Neural cell (in vitro differentiated cells): Measurements from ENCODE around the gene SERPINI1. TPM values are rescaled to one million over a fixed set of nuclear protein-coding genes. Genes with fewer than 3 reads are reported as not detected.

ENCODE experiments used
- H2AFZ ChIP-seq: fragments of 200-600, 300-800 bp; sonication (generic), shearing (Covaris generic); 2 replicates; pipeline ENCODE4 v1.6.0; 2014; ENCODE audit warnings: low read depth, mild to moderate bottlenecking, antibody characterized with exemption, low read length, moderate library complexity
- H3F3A ChIP-seq: fragments of 200-600 bp; shearing (Covaris generic); 2 replicates; pipeline ENCODE4 v1.6.1; 2016; ENCODE audit warnings: mild to moderate bottlenecking, moderate library complexity, mixed read lengths, antibody characterized with exemption, low read length; ENCODE audit not compliant: insufficient read depth, poor library complexity, severe bottlenecking
- H3K27ac ChIP-seq: fragments of 200-600, 300-800 bp; sonication (generic), shearing (Covaris generic); 2 replicates; pipeline ENCODE4 v1.5.1; 2014; ENCODE audit warnings: mild to moderate bottlenecking, low read length, moderate library complexity
- H3K27me3 ChIP-seq: fragments of 300-800, 200-600 bp; sonication (generic), shearing (Covaris generic); 2 replicates; pipeline ENCODE4 v1.6.0; 2014; ENCODE audit warnings: mild to moderate bottlenecking, low read depth, low read length, moderate library complexity; ENCODE audit not compliant: insufficient read depth
- H3K36me3 ChIP-seq: fragments of 300-800, 200-600 bp; sonication (generic), shearing (Covaris generic); 2 replicates; pipeline ENCODE4 v1.5.1; 2014; ENCODE audit warnings: mild to moderate bottlenecking, antibody characterized with exemption, low read length, moderate library complexity; ENCODE audit not compliant: insufficient read depth
- H3K4me2 ChIP-seq: fragments of 300-800, 200-600 bp; sonication (generic), shearing (Covaris generic); 2 replicates; pipeline ENCODE4 v1.6.0; 2014; ENCODE audit warnings: mild to moderate bottlenecking, low read length
- H3K4me3 ChIP-seq: fragments of 300-800, 200-600 bp; sonication (generic), shearing (Covaris generic); 2 replicates; pipeline ENCODE4 v1.5.1; 2014; ENCODE audit warnings: mild to moderate bottlenecking, low read length, moderate library complexity
- H3K79me2 ChIP-seq: fragments of 200-600 bp; shearing (Covaris generic); replicated peaks from 2 replicates; pipeline ENCODE4 v1.6.0; 2014; ENCODE audit warnings: mild to moderate bottlenecking, low read length, moderate library complexity; ENCODE audit not compliant: insufficient read depth
- H3K9ac ChIP-seq: fragments of 300-800, 200-600 bp; sonication (generic), shearing (Covaris generic); 2 replicates; pipeline ENCODE4 v1.6.1; 2016; ENCODE audit warnings: mild to moderate bottlenecking, low read length, mixed read lengths
- H3K9me2 ChIP-seq: fragments of 200-600 bp; shearing (Covaris generic); 2 replicates; pipeline ENCODE4 v1.6.1; 2016; ENCODE audit warnings: mild to moderate bottlenecking, low read length, mixed read lengths; ENCODE audit not compliant: insufficient read depth
- H3K9me3 ChIP-seq: fragments of 200-600, 300-800 bp; sonication (generic), shearing (Covaris generic); 2 replicates; pipeline ENCODE4 v1.6.1; 2016; ENCODE audit warnings: mild to moderate bottlenecking, mixed run types, low read length, moderate library complexity, mixed read lengths
- H4K20me1 ChIP-seq: fragments of 200-600 bp; shearing (Covaris generic); 2 replicates; pipeline ENCODE4 v1.6.1; 2016; ENCODE audit warnings: mild to moderate bottlenecking, mixed run types; ENCODE audit not compliant: insufficient read depth
- EP300 ChIP-seq: fragments of 450-650 bp; conservative IDR thresholded peaks from 2 replicates; pipeline ENCODE4 v1.6.1; 2014; ENCODE audit warnings: antibody characterized with exemption, mild to moderate bottlenecking, moderate library complexity; ENCODE audit not compliant: poor library complexity, severe bottlenecking
- EZH2 ChIP-seq: fragments of 200-600, 300-800 bp; shearing (Covaris generic), sonication (generic); IDR thresholded peaks from 2 replicates; pipeline ENCODE4 v1.6.1; 2014; ENCODE audit warnings: antibody characterized with exemption, low read length, borderline replicate concordance, mild to moderate bottlenecking; ENCODE audit not compliant: insufficient read depth, poor library complexity, severe bottlenecking
- MXI1 ChIP-seq: fragments of 450-650 bp; conservative IDR thresholded peaks from 2 replicates; pipeline ENCODE4 v1.6.1; 2014; ENCODE audit warnings: antibody characterized with exemption, mild to moderate bottlenecking; ENCODE audit not compliant: poor library complexity, severe bottlenecking
- POLR2AphosphoS5 ChIP-seq: IDR thresholded peaks from 2 replicates; pipeline ENCODE4 v1.6.1; 2012
- RAD21 ChIP-seq: fragments of 450-650 bp; conservative IDR thresholded peaks from 2 replicates; pipeline ENCODE4 v1.6.1; 2014; ENCODE audit warnings: antibody characterized with exemption, mild to moderate bottlenecking, moderate library complexity
- SMC3 ChIP-seq: fragments of 450-650 bp; conservative IDR thresholded peaks from 2 replicates; pipeline ENCODE4 v1.6.1; 2014; ENCODE audit warnings: antibody characterized with exemption, mild to moderate bottlenecking, moderate library complexity; ENCODE audit not compliant: poor library complexity
- TAF1 ChIP-seq: IDR thresholded peaks from 2 replicates; pipeline ENCODE4 v1.6.1; 2012; ENCODE audit warnings: low read depth
- polyA plus RNA-seq: library from polyadenylated mRNA; depleted of rRNA; stranded (reverse); fragments of >200 nt; gene quantifications from 2 replicates; pipeline ENCODE4 v1.2.3, GENCODE V29; 2014
- TF ChIP-seq, protein P1 (sequence below): IDR thresholded peaks from 2 replicates; pipeline ENCODE4 v1.6.1; 2012; ENCODE audit warnings: borderline replicate concordance
- TF ChIP-seq, protein P2 (sequence below): fragments of 450-650 bp; IDR thresholded peaks from 2 replicates; pipeline ENCODE4 v1.5.1; 2014; ENCODE audit warnings: antibody characterized with exemption, mild to moderate bottlenecking, moderate library complexity; ENCODE audit not compliant: poor library complexity, severe bottlenecking

SERPINI1 gene
- polyA plus RNA-seq, 1 donor from 2014 or later: 150 TPM

DNA sequence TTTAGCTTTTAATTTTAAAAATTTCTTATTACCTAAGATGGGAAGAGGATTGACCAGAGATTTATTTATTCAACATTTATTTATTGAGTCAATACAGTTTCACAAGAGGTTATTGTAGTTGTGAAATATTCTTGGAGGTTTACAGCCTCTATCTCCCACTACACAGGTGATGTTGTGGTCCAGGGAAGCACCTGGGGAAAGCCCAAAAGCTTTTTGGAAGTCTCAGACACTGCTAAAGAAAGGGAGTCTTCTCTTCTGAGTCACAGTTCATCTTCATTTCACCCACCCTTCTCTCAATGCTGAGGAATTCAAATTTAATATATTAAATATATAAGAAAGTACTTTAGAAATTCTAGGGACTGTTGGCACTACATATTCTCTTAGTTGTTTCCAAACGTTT lies 41.8 kb downstream of the SERPINI1 start:
- TF ChIP-seq, protein P1, sequence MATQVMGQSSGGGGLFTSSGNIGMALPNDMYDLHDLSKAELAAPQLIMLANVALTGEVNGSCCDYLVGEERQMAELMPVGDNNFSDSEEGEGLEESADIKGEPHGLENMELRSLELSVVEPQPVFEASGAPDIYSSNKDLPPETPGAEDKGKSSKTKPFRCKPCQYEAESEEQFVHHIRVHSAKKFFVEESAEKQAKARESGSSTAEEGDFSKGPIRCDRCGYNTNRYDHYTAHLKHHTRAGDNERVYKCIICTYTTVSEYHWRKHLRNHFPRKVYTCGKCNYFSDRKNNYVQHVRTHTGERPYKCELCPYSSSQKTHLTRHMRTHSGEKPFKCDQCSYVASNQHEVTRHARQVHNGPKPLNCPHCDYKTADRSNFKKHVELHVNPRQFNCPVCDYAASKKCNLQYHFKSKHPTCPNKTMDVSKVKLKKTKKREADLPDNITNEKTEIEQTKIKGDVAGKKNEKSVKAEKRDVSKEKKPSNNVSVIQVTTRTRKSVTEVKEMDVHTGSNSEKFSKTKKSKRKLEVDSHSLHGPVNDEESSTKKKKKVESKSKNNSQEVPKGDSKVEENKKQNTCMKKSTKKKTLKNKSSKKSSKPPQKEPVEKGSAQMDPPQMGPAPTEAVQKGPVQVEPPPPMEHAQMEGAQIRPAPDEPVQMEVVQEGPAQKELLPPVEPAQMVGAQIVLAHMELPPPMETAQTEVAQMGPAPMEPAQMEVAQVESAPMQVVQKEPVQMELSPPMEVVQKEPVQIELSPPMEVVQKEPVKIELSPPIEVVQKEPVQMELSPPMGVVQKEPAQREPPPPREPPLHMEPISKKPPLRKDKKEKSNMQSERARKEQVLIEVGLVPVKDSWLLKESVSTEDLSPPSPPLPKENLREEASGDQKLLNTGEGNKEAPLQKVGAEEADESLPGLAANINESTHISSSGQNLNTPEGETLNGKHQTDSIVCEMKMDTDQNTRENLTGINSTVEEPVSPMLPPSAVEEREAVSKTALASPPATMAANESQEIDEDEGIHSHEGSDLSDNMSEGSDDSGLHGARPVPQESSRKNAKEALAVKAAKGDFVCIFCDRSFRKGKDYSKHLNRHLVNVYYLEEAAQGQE: no peak
- no peak for TF ChIP-seq POLR2AphosphoS5
- TF ChIP-seq SMC3: no peak
- TF ChIP-seq, protein P2, sequence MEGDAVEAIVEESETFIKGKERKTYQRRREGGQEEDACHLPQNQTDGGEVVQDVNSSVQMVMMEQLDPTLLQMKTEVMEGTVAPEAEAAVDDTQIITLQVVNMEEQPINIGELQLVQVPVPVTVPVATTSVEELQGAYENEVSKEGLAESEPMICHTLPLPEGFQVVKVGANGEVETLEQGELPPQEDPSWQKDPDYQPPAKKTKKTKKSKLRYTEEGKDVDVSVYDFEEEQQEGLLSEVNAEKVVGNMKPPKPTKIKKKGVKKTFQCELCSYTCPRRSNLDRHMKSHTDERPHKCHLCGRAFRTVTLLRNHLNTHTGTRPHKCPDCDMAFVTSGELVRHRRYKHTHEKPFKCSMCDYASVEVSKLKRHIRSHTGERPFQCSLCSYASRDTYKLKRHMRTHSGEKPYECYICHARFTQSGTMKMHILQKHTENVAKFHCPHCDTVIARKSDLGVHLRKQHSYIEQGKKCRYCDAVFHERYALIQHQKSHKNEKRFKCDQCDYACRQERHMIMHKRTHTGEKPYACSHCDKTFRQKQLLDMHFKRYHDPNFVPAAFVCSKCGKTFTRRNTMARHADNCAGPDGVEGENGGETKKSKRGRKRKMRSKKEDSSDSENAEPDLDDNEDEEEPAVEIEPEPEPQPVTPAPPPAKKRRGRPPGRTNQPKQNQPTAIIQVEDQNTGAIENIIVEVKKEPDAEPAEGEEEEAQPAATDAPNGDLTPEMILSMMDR: no peak
- no peak for TF ChIP-seq EP300
- TF ChIP-seq RAD21: no peak
- TF ChIP-seq TAF1: no peak
- TF ChIP-seq MXI1: no peak
- TF ChIP-seq EZH2: no peak
- H3K9me2 ChIP-seq: no peaks in the 10 kb centered on the region
- no peak overlapping the region for H3K9ac ChIP-seq
- H3K9me3 ChIP-seq: no peaks in the 10 kb centered on the region
- no peak overlapping the region for H3K4me3 ChIP-seq
- H3K4me2 ChIP-seq: no peak overlapping the region
- H3K27me3 ChIP-seq: no peaks in the 10 kb centered on the region
- H2AFZ ChIP-seq: no peak overlapping the region
- no peaks in the 10 kb centered on the region for H3F3A ChIP-seq
- H3K79me2 ChIP-seq: no peaks in the 10 kb centered on the region
- no peak overlapping the region for H3K27ac ChIP-seq
- no peaks in the 10 kb centered on the region for H4K20me1 ChIP-seq
- no peaks in the 10 kb centered on the region for H3K36me3 ChIP-seq

DNA sequence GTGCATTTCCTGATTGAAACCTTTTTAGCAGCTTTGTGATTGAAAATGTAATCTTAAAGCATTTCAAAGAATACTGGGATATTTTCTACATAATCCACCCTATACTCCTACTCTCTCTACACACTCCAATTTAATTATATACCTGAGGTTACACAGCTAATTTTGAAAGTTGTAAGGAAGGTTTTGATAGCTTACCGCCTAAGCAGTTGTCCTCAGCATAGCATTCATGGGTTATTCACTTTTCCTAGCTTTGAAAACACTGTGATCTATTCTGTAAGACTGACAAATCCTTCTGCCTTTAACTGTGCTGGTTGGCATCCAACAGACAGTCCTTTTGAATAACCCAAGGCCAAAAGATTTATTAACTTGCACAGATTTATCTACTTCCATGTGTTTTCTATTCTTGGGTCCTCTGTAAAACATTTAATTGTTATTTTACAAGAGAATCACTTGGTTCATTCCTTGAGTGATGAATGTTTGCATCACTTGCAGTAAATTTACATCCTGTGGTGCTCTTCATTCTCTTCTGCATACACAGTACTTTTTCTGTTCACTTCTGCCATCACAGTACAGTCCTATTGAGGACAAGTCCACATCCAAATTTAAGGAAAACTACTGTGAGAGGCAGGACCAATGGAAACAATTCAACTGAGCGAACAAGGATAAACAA lies 44.8 kb downstream of the SERPINI1 start:
- Histone ChIP-seq H3K27me3 (no peaks in the 10 kb centered on the region), H3F3A (no peaks in the 10 kb centered on the region), H3K9ac (no peak overlapping the region), H4K20me1 (no peaks in the 10 kb centered on the region), H3K36me3 (no peaks in the 10 kb centered on the region), H3K27ac (no peak overlapping the region), H2AFZ (no peak overlapping the region), H3K9me3 (no peaks in the 10 kb centered on the region), H3K9me2 (no peaks in the 10 kb centered on the region), H3K4me2 (no peak overlapping the region), H3K4me3 (no peak overlapping the region), H3K79me2 (no peaks in the 10 kb centered on the region)
- TF ChIP-seq TAF1 (no peak), SMC3 (no peak), EZH2 (no peak), EP300 (no peak), RAD21 (no peak), MXI1 (no peak), POLR2AphosphoS5 (no peak)
- TF ChIP-seq, protein P2: no peak
- TF ChIP-seq, protein P1: no peak
